HepG2 (cell line): ENCODE results near the gene TMCO2. TPM values are rescaled to one million over a fixed set of nuclear protein-coding genes. Genes with fewer than 3 reads are reported as not detected.

ENCODE experiments used
- ARID2 ChIP-seq: sonication (generic); formaldehyde crosslinking; IDR thresholded peaks from 2 replicates; pipeline ENCODE4 v1.8.1; 2022; ENCODE audit warnings: mild to moderate bottlenecking, missing genetic modification reagents, borderline replicate concordance
- ARNT2 ChIP-seq: sonication (generic); formaldehyde crosslinking; IDR thresholded peaks from 2 replicates; pipeline ENCODE4 v1.8.0; 2022; ENCODE audit warnings: mild to moderate bottlenecking, low read depth, missing genetic modification reagents, moderate library complexity
- ATF7 ChIP-seq, 2 experiments: fragments of 450-650 bp in 1 of 2; sonication (generic) in 1 of 2; formaldehyde crosslinking in 1 of 2; IDR thresholded peaks; 2 replicates each; pipeline versions ENCODE4 v1.4.0 to v1.6.1; 2016 to 2020; ENCODE audit warnings: antibody characterized with exemption in 1 of 2, mild to moderate bottlenecking in 1 of 2, missing genetic modification reagents in 1 of 2
- BCL6 ChIP-seq: IDR thresholded peaks from 2 replicates; pipeline ENCODE4 v1.6.1; 2016; ENCODE audit warnings: missing genetic modification reagents, missing compliant biosample characterization
- CEBPG ChIP-seq: IDR thresholded peaks from 2 replicates; pipeline ENCODE4 v1.6.1; 2016
- DMAP1 ChIP-seq: IDR thresholded peaks from 2 replicates; pipeline ENCODE4 v1.6.1; 2016
- DNMT1 ChIP-seq: sonication (generic); formaldehyde crosslinking; IDR thresholded peaks from 2 replicates; pipeline ENCODE4 v1.5.1; 2020; ENCODE audit warnings: mild to moderate bottlenecking, missing genetic modification reagents
- FOSL2 ChIP-seq: sonication (generic); formaldehyde crosslinking; IDR thresholded peaks from 2 replicates; pipeline ENCODE4 v1.4.0; 2020; ENCODE audit warnings: missing genetic modification reagents
- FOXM1 ChIP-seq: sonication (generic); formaldehyde crosslinking; IDR thresholded peaks from 2 replicates; pipeline ENCODE4 v1.5.0; 2020; ENCODE audit warnings: missing genetic modification reagents
- MED13 ChIP-seq: sonication (generic); formaldehyde crosslinking; IDR thresholded peaks from 2 replicates; pipeline ENCODE4 v1.5.0; 2020; ENCODE audit warnings: missing genetic modification reagents
- MXI1 ChIP-seq: IDR thresholded peaks from 3 replicates; pipeline ENCODE4 v1.6.1; 2012; ENCODE audit warnings: low read depth, low read length, inconsistent platforms, borderline replicate concordance
- MYC ChIP-seq: sonication (generic); formaldehyde crosslinking; IDR thresholded peaks from 2 replicates; pipeline ENCODE4 v1.9.0; 2021; ENCODE audit warnings: missing genetic modification reagents, borderline replicate concordance
- NCOA5 ChIP-seq: sonication (generic); formaldehyde crosslinking; IDR thresholded peaks from 2 replicates; pipeline ENCODE4 v1.4.0; 2020; ENCODE audit warnings: missing genetic modification reagents
- NR1H2 ChIP-seq: sonication (generic); formaldehyde crosslinking; IDR thresholded peaks from 2 replicates; pipeline ENCODE4 v1.8.1; 2022; ENCODE audit warnings: low read depth, missing genetic modification reagents, borderline replicate concordance
- ONECUT2 ChIP-seq: sonication (generic); formaldehyde crosslinking; IDR thresholded peaks from 2 replicates; pipeline ENCODE4 v1.4.0; 2020; ENCODE audit warnings: missing genetic modification reagents
- RFXAP ChIP-seq: sonication (generic); formaldehyde crosslinking; IDR thresholded peaks from 2 replicates; pipeline ENCODE4 v1.4.0; 2020; ENCODE audit warnings: missing genetic modification reagents, borderline replicate concordance
- TCF12 ChIP-seq, 2 experiments: fragments of 450-650 bp in 1 of 2; sonication (generic) in 1 of 2; formaldehyde crosslinking in 1 of 2; IDR thresholded peaks; 2 replicates each; pipeline versions ENCODE4 v1.6.1 to v1.8.0; 2017 to 2022; ENCODE audit warnings: antibody characterized with exemption in 1 of 2, mild to moderate bottlenecking in 1 of 2, missing genetic modification reagents in 1 of 2, moderate library complexity in 1 of 2
- U2AF1 ChIP-seq: fragments of 200-400 bp; formaldehyde crosslinking; optimal IDR thresholded peaks from 2 replicates; pipeline ENCODE3; 2017; ENCODE audit warnings: mild to moderate bottlenecking, low read depth, low read length
- ZBTB21 ChIP-seq: sonication (generic); formaldehyde crosslinking; IDR thresholded peaks from 2 replicates; pipeline ENCODE4 v1.4.0; 2020; ENCODE audit warnings: missing genetic modification reagents
- ZFP90 ChIP-seq: sonication (generic); formaldehyde crosslinking; IDR thresholded peaks from 2 replicates; pipeline ENCODE4 v1.8.0; 2022; ENCODE audit warnings: missing genetic modification reagents, mild to moderate bottlenecking, inconsistent platforms, borderline replicate concordance
- ZNF24 ChIP-seq: fragments of 450-650 bp; IDR thresholded peaks from 2 replicates; pipeline ENCODE4 v1.6.1; 2017; ENCODE audit warnings: antibody characterized with exemption, mild to moderate bottlenecking
- ZNF274 ChIP-seq: sonication (generic); formaldehyde crosslinking; IDR thresholded peaks from 2 replicates; pipeline ENCODE4 v1.5.1; 2020; ENCODE audit warnings: mild to moderate bottlenecking, missing genetic modification reagents
- ZNF34 ChIP-seq: sonication (generic); formaldehyde crosslinking; IDR thresholded peaks from 2 replicates; pipeline ENCODE4 v1.4.0; 2020; ENCODE audit warnings: mild to moderate bottlenecking, missing genetic modification reagents, borderline replicate concordance
- ZNF343 ChIP-seq: sonication (generic); formaldehyde crosslinking; IDR thresholded peaks from 2 replicates; pipeline ENCODE4 v1.4.0; 2020; ENCODE audit warnings: mild to moderate bottlenecking, missing genetic modification reagents
- ZNF605 ChIP-seq: sonication (generic); formaldehyde crosslinking; IDR thresholded peaks from 2 replicates; pipeline ENCODE4 v1.8.0; 2022; ENCODE audit warnings: mild to moderate bottlenecking, missing genetic modification reagents
- ZNF720 ChIP-seq: sonication (generic); formaldehyde crosslinking; IDR thresholded peaks from 2 replicates; pipeline ENCODE4 v1.4.0; 2020; ENCODE audit warnings: missing genetic modification reagents
- ZNF780A ChIP-seq: sonication (generic); formaldehyde crosslinking; IDR thresholded peaks from 2 replicates; pipeline ENCODE4 v1.8.0; 2022; ENCODE audit warnings: mild to moderate bottlenecking, missing genetic modification reagents, moderate library complexity
- polyA plus RNA-seq, 8 experiments: library from polyadenylated mRNA; depleted of rRNA in 3 of 8; stranded (reverse) in 7 of 8; unstranded in 1 of 8; fragments of >200 nt; fragmentation: Illumina TruSeq in 4 of 8; extraction: Trizol in 4 of 8; gene quantifications; 2 replicates each; pipeline versions ENCODE4 v1.2.1 to v1.2.3, GENCODE V29; 2011 to 2016; ENCODE audit warnings: low read depth in 4 of 8, missing spikeins in 1 of 8, mixed read lengths in 1 of 8; ENCODE audit not compliant: insufficient read depth in 1 of 8
- total RNA-seq, 5 experiments: library from RNA; depleted of rRNA; stranded (reverse); fragments of >200 nt; fragmentation: Illumina TruSeq; extraction: Trizol; gene quantifications; 2 replicates each; pipeline ENCODE4 v1.2.3, GENCODE V29; 2016; ENCODE audit warnings: low read depth in 1 of 5
- TF ChIP-seq, protein P1 (sequence below): sonication (generic); formaldehyde crosslinking; IDR thresholded peaks from 2 replicates; pipeline ENCODE4 v1.4.0; 2020; ENCODE audit warnings: missing genetic modification reagents, borderline replicate concordance
- TF ChIP-seq, protein P2 (sequence below): sonication (generic); formaldehyde crosslinking; IDR thresholded peaks from 2 replicates; pipeline ENCODE4 v1.4.0; 2020; ENCODE audit warnings: missing genetic modification reagents

The TMCO2 gene
- total and polyA plus RNA-seq, 2 of the 13 experiments (the other 11 are each of a cell fraction or from before 2014, with no cell fraction given): not detected

DNA sequence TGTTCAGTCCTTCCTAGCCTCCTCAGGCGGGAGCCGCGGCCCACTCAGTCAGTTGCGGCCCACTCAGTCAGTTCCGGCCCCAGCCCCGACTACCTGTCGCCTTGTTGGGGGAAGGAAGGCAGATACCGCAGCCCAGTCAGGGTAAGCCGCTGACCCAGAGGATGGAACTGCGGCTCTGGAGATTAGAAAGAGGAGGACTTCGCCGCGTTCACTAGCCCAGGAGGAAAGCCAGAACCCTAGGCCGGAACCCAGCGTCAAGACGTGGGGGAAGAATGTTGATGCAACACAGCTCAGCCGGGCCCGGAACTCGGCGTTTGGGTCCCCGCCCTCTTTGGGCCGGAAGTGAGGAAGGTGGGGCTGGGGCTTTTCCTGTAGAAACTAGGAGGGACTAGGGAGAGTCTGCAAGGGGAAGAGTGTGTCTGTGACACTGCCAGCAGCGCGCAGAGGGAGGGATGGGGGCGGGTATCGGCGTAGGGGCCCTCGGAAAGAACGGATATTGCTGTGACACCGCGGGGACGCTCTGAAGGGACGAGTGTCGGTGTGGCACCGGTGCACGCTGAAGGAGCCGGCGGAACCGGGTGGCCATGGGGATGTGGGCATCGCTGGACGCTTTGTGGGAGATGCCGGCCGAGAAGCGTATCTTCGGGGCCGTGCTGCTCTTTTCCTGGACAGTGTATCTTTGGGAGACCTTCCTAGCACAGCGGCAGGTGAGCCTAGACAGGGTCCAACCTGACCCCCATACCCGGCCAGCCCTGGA, 10.1 kb downstream of the TMCO2 start, which contains the start of gene ZMPSTE24 (continued):
- TF ChIP-seq ZNF720 (CRISPR knock-in tag) (0 out of 2 replicates have a peak, but pooled peaks have one; percentile 19), ATF7 (IDR thresholded peaks at IDR 0.05) (0 out of 2 replicates have a peak, but pooled peaks have one; percentile 5), ATF7 (CRISPR knock-in tag; IDR thresholded peaks at IDR 0.05) (peak; percentile 79; the same call in 1 of the 2 replicates), ARNT2 (CRISPR knock-in tag) (peak; percentile 86; the same call in 1 of the 2 replicates), ZNF34 (CRISPR knock-in tag) (peak; percentile 99), FOXM1 (CRISPR knock-in tag) (no peak), ONECUT2 (CRISPR knock-in tag) (peak; percentile 10; the same call in 1 of the 2 replicates), CEBPG (CRISPR knock-in tag) (peak; percentile 36; the same call in 1 of the 2 replicates), NR1H2 (CRISPR knock-in tag) (peak; percentile 78), ZNF605 (CRISPR knock-in tag) (peak; percentile 38), ZNF24 (peak; percentile 75), NCOA5 (CRISPR knock-in tag) (no peak), ZNF274 (peak; percentile 47; the same call in 1 of the 2 replicates), ZFP90 (CRISPR knock-in tag) (peak; percentile 66; the same call in 1 of the 2 replicates), ZNF343 (CRISPR knock-in tag) (no peak; the same call in 1 of the 2 replicates), DNMT1 (CRISPR knock-in tag) (peak; percentile 89; the same call in 1 of the 2 replicates), ZNF780A (CRISPR knock-in tag) (peak; percentile 69; the same call in 1 of the 2 replicates), MYC (CRISPR knock-in tag) (peak; percentile 93; the same call in 1 of the 2 replicates), TCF12 (IDR thresholded peaks at IDR 0.05) (no peak), TCF12 (CRISPR knock-in tag; IDR thresholded peaks at IDR 0.05) (peak; percentile 76; the same call in 1 of the 2 replicates), ARID2 (CRISPR knock-in tag) (peak; percentile 72; the same call in 1 of the 2 replicates), RFXAP (CRISPR knock-in tag) (peak; percentile 90), MED13 (no peak), MXI1 (peak; percentile 93; the same call in 2 of the 3 replicates), FOSL2 (CRISPR knock-in tag) (peak; percentile 71), ZBTB21 (peak; percentile 51; the same call in 1 of the 2 replicates), DMAP1 (CRISPR knock-in tag) (peak; percentile 98), BCL6 (CRISPR knock-in tag) (peak; percentile 52; the same call in 1 of the 2 replicates), U2AF1 (peak; percentile 87)
- TF ChIP-seq, protein P1, sequence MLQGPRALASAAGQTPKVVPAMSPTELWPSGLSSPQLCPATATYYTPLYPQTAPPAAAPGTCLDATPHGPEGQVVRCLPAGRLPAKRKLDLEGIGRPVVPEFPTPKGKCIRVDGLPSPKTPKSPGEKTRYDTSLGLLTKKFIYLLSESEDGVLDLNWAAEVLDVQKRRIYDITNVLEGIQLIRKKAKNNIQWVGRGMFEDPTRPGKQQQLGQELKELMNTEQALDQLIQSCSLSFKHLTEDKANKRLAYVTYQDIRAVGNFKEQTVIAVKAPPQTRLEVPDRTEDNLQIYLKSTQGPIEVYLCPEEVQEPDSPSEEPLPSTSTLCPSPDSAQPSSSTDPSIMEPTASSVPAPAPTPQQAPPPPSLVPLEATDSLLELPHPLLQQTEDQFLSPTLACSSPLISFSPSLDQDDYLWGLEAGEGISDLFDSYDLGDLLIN (CRISPR knock-in tag): no peak
- TF ChIP-seq, protein P2, sequence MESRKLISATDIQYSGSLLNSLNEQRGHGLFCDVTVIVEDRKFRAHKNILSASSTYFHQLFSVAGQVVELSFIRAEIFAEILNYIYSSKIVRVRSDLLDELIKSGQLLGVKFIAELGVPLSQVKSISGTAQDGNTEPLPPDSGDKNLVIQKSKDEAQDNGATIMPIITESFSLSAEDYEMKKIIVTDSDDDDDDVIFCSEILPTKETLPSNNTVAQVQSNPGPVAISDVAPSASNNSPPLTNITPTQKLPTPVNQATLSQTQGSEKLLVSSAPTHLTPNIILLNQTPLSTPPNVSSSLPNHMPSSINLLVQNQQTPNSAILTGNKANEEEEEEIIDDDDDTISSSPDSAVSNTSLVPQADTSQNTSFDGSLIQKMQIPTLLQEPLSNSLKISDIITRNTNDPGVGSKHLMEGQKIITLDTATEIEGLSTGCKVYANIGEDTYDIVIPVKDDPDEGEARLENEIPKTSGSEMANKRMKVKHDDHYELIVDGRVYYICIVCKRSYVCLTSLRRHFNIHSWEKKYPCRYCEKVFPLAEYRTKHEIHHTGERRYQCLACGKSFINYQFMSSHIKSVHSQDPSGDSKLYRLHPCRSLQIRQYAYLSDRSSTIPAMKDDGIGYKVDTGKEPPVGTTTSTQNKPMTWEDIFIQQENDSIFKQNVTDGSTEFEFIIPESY: peak; percentile 61
